Measurements from ENCODE around the gene SCFD2.

- TF ChIP-seq, protein P1, sequence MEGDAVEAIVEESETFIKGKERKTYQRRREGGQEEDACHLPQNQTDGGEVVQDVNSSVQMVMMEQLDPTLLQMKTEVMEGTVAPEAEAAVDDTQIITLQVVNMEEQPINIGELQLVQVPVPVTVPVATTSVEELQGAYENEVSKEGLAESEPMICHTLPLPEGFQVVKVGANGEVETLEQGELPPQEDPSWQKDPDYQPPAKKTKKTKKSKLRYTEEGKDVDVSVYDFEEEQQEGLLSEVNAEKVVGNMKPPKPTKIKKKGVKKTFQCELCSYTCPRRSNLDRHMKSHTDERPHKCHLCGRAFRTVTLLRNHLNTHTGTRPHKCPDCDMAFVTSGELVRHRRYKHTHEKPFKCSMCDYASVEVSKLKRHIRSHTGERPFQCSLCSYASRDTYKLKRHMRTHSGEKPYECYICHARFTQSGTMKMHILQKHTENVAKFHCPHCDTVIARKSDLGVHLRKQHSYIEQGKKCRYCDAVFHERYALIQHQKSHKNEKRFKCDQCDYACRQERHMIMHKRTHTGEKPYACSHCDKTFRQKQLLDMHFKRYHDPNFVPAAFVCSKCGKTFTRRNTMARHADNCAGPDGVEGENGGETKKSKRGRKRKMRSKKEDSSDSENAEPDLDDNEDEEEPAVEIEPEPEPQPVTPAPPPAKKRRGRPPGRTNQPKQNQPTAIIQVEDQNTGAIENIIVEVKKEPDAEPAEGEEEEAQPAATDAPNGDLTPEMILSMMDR (IDR thresholded peaks at IDR 0.05; ENCODE audit: low read length): no peak
- no peak for TF ChIP-seq EZH2 (IDR thresholded peaks at IDR 0.05; ENCODE audit: borderline replicate concordance, low read length)
Measured at GRCh38 chr4:53161051-53161786, 204.6 kb downstream of the SCFD2 start.
